CD4-positive, alpha-beta memory T cell (primary cell): ENCODE results near the gene PLA1A. TPM values are rescaled to one million over a fixed set of nuclear protein-coding genes. Genes with fewer than 3 reads are reported as not detected.

ENCODE experiments used
- CTCF ChIA-PET: fragments of 350-600 bp; sonication (Branson Sonifier 250); formaldehyde crosslinking; loops from one replicate; lab custom pipeline; 2021; ENCODE audit warnings: inconsistent platforms; ENCODE audit not compliant: partially characterized antibody; lab: Charles Lee
- POLR2A ChIA-PET: fragments of 350-600 bp; sonication (Branson Sonifier 250); formaldehyde crosslinking; loops from one replicate; lab custom pipeline; 2021; ENCODE audit not compliant: partially characterized antibody; lab: Charles Lee
- DNase-seq, 5 donors: peaks; one replicate each; pipeline versions ENCODE4 v3.0.0 to v3.0.0-alpha.2; 2020 to 2022; ENCODE audit warnings: mixed read lengths in 1 of 5
- H3K27ac ChIP-seq: one replicate; pipeline ENCODE4 v1.7.0; 2013; ENCODE audit warnings: low read depth, low read length
- H3K27me3 ChIP-seq: 2 replicates; pipeline ENCODE4 v1.7.0; 2013; ENCODE audit warnings: mild to moderate bottlenecking, low read length, moderate library complexity; ENCODE audit not compliant: insufficient read depth
- H3K36me3 ChIP-seq: 2 replicates; pipeline ENCODE4 v1.7.0; 2013; ENCODE audit warnings: mild to moderate bottlenecking, low read length, moderate library complexity; ENCODE audit not compliant: insufficient read depth
- H3K4me1 ChIP-seq: 2 replicates; pipeline ENCODE4 v1.7.0; 2013; ENCODE audit warnings: mild to moderate bottlenecking, low read length, moderate library complexity; ENCODE audit not compliant: insufficient read depth
- H3K4me3 ChIP-seq, 2 donors: one replicate each; pipeline ENCODE4 v1.7.0; 2013; ENCODE audit warnings: low read length in 2 of 2, mild to moderate bottlenecking in 1 of 2
- H3K9me3 ChIP-seq, 2 donors: one replicate each; pipeline ENCODE4 v1.7.0; 2013; ENCODE audit warnings: low read length in 2 of 2, control low read depth in 1 of 2; ENCODE audit not compliant: control insufficient read depth in 1 of 2
- H3K27ac Mint-ChIP-seq, 7 donors: one replicate each; pipeline ENCODE4 v1.8.0; 2020 to 2021; ENCODE audit warnings: mixed read lengths in 7 of 7, mild to moderate bottlenecking in 6 of 7, inconsistent platforms in 3 of 7, moderate library complexity in 3 of 7
- H3K27me3 Mint-ChIP-seq, 2 donors: one replicate each; pipeline ENCODE4 v1.8.0; 2020 to 2021; ENCODE audit warnings: mixed read lengths in 2 of 2
- H3K36me3 Mint-ChIP-seq, 2 donors: one replicate each; pipeline ENCODE4 v1.8.0; 2020 to 2021; ENCODE audit warnings: mixed read lengths in 2 of 2, inconsistent platforms in 1 of 2, mild to moderate bottlenecking in 1 of 2
- H3K4me1 Mint-ChIP-seq, 4 donors: one replicate each; pipeline ENCODE4 v1.8.0; 2020 to 2021; ENCODE audit warnings: mixed read lengths in 4 of 4, mild to moderate bottlenecking in 1 of 4
- H3K4me3 Mint-ChIP-seq, 8 donors: one replicate each; pipeline ENCODE4 v1.8.0; 2020 to 2021; ENCODE audit warnings: mixed read lengths in 8 of 8, mild to moderate bottlenecking in 7 of 8, moderate library complexity in 6 of 8, inconsistent platforms in 3 of 8
- H3K9me3 Mint-ChIP-seq, 8 donors: one replicate each; pipeline ENCODE4 v1.8.0; 2020 to 2021; ENCODE audit warnings: mixed read lengths in 8 of 8, mild to moderate bottlenecking in 5 of 8, inconsistent platforms in 3 of 8, moderate library complexity in 1 of 8
- intact Hi-C: fragments of 100-400 bp; cut with micrococcal nuclease; formaldehyde crosslinking; loops from one replicate; pipeline ENCODE4 v1.15.1; 2023
- polyA plus RNA-seq, 2 donors: library from polyadenylated mRNA; unstranded; fragments of 300-500 nt; fragmentation: Illumina TruSeq; gene quantifications; one replicate each; pipeline ENCODE4 v1.2.3, GENCODE V29; 2021
- total RNA-seq, 2 experiments: library from RNA; stranded (reverse); gene quantifications; one replicate each; pipeline ENCODE4 v1.2.3, GENCODE V29; 2021

The PLA1A gene
- total and polyA plus RNA-seq, 4 experiments from 2014 or later, result not detected

GRCh38 chr3:119663885-119664284 is 66.2 kb downstream of the PLA1A start:
- H3K36me3 ChIP-seq, result peaks cover 4% of the 10 kb centered on the region
- H3K36me3 Mint-ChIP-seq, result peaks cover 16 to 21% of the 10 kb centered on the region in 2 donors

GRCh38 chr3:119664370-119664769 is 66.7 kb downstream of the PLA1A start:
- DNase-seq, result no peak
- POLR2A ChIA-PET, result no interaction called here
- H3K27ac ChIP-seq, result no peak overlapping the region
- intact Hi-C loops, result no loop called here
- H3K4me3 Mint-ChIP-seq, result no peak overlapping the region
- H3K27ac Mint-ChIP-seq, result peak overlapping the region in 1 of 7 donors; percentile 68
- no peaks in the 10 kb centered on the region for H3K9me3 ChIP-seq
- CTCF ChIA-PET, result no interaction called here
- no peaks in the 10 kb centered on the region for H3K27me3 Mint-ChIP-seq
- H3K4me1 ChIP-seq, result no peaks in the 10 kb centered on the region
- H3K36me3 Mint-ChIP-seq, result peaks cover 21 to 23% of the 10 kb centered on the region in 2 donors
- no peak overlapping the region for H3K4me3 ChIP-seq
- no peaks in the 10 kb centered on the region for H3K9me3 Mint-ChIP-seq
- no peaks in the 10 kb centered on the region for H3K27me3 ChIP-seq
- peaks cover 0 to 2% (median 0%) of the 10 kb centered on the region in 4 donors for H3K4me1 Mint-ChIP-seq
- H3K36me3 ChIP-seq, result peaks cover 4% of the 10 kb centered on the region

More at GRCh38 chr3:119663885-119664284, 66.2 kb downstream of the PLA1A start:
- no peaks in the 10 kb centered on the region for H3K9me3 Mint-ChIP-seq
- Histone ChIP-seq H3K27ac (no peak overlapping the region), H3K4me3 (no peak overlapping the region), H3K9me3 (no peaks in the 10 kb centered on the region), H3K4me1 (no peaks in the 10 kb centered on the region), H3K27me3 (no peaks in the 10 kb centered on the region)
- no peaks in the 10 kb centered on the region for H3K27me3 Mint-ChIP-seq
- CTCF ChIA-PET, result no interaction called here
- intact Hi-C loops, result no loop called here
- POLR2A ChIA-PET, result no interaction called here
- no peak for DNase-seq
- H3K4me3 Mint-ChIP-seq, result no peak overlapping the region
- peak overlapping the region in 2 of 7 donors; percentile 6 to 68 for H3K27ac Mint-ChIP-seq
- peaks cover 0 to 1% (median 0%) of the 10 kb centered on the region in 4 donors for H3K4me1 Mint-ChIP-seq

GRCh38 chr3:119664850-119665379 is 67.2 kb downstream of the PLA1A start:
- H3K4me1 Mint-ChIP-seq, result peaks cover 0 to 3% (median under 1%) of the 10 kb centered on the region in 4 donors
- H3K4me1 ChIP-seq, result no peaks in the 10 kb centered on the region
- no peaks in the 10 kb centered on the region for H3K27me3 ChIP-seq
- peaks cover 4% of the 10 kb centered on the region for H3K36me3 ChIP-seq
- H3K27me3 Mint-ChIP-seq, result no peaks in the 10 kb centered on the region
- no peak overlapping the region for H3K4me3 ChIP-seq
- DNase-seq, result no peak
- H3K36me3 Mint-ChIP-seq, result peaks cover 20 to 22% of the 10 kb centered on the region in 2 donors
- H3K9me3 Mint-ChIP-seq, result no peaks in the 10 kb centered on the region
- no peak overlapping the region for H3K27ac ChIP-seq
- peak overlapping the region in 2 of 7 donors; percentile 36 to 68 for H3K27ac Mint-ChIP-seq
- intact Hi-C loops, result no loop called here
- no peak overlapping the region for H3K4me3 Mint-ChIP-seq
- no peaks in the 10 kb centered on the region for H3K9me3 ChIP-seq
- CTCF ChIA-PET, result no interaction called here
- POLR2A ChIA-PET, result no interaction called here

GRCh38 chr3:119665954-119666559 is 68.4 kb downstream of the PLA1A start:
- no peaks in the 10 kb centered on the region for H3K27me3 Mint-ChIP-seq

GRCh38 chr3:119669906-119670570 is 72.4 kb downstream of the PLA1A start:
- Mint-ChIP-seq H3K27me3 (no peaks in the 10 kb centered on the region), H3K27ac (peak overlapping the region in 2 of 7 donors; percentile 44 to 66), H3K4me3 (no peak overlapping the region), H3K36me3 (peaks cover 37 to 59% of the 10 kb centered on the region in 2 donors), H3K4me1 (peaks cover 5 to 25% (median 15%) of the 10 kb centered on the region in 4 donors), H3K9me3 (no peaks in the 10 kb centered on the region)
- no peak for DNase-seq
- Histone ChIP-seq H3K4me1 (peaks cover 11% of the 10 kb centered on the region), H3K27me3 (no peaks in the 10 kb centered on the region), H3K36me3 (peaks cover 36% of the 10 kb centered on the region), H3K9me3 (no peaks in the 10 kb centered on the region), H3K27ac (no peak overlapping the region), H3K4me3 (no peak overlapping the region)
- intact Hi-C loops, result loop anchor here (10.0 kb wide), 2 partner anchors 435 to 675 kb away; partner anchors contain the start of gene LRRC58
- ChIA-PET POLR2A (no interaction called here), CTCF (no interaction called here)

More at GRCh38 chr3:119665954-119666559, 68.4 kb downstream of the PLA1A start:
- Histone ChIP-seq H3K27ac (no peak overlapping the region), H3K4me3 (no peak overlapping the region), H3K9me3 (no peaks in the 10 kb centered on the region), H3K36me3 (peaks cover 10% of the 10 kb centered on the region), H3K27me3 (no peaks in the 10 kb centered on the region), H3K4me1 (no peaks in the 10 kb centered on the region)
- POLR2A ChIA-PET, result no interaction called here
- Mint-ChIP-seq H3K4me3 (no peak overlapping the region), H3K36me3 (peaks cover 19 to 32% of the 10 kb centered on the region in 2 donors), H3K27ac (no peak overlapping the region), H3K9me3 (no peaks in the 10 kb centered on the region), H3K4me1 (peaks cover 0 to 11% (median 3%) of the 10 kb centered on the region in 4 donors)
- CTCF ChIA-PET, result no interaction called here
- DNase-seq, result no peak
- intact Hi-C loops, result no loop called here

- Mint-ChIP-seq H3K4me3 (peak overlapping the region in 2 of 8 donors; percentile 18 to 66), H3K27me3 (no peaks in the 10 kb centered on the region), H3K36me3 (peaks cover 31 to 60% of the 10 kb centered on the region in 2 donors), H3K4me1 (peaks cover 27 to 50% (median 37%) of the 10 kb centered on the region in 4 donors), H3K9me3 (no peaks in the 10 kb centered on the region), H3K27ac (peak overlapping the region in 5 of 7 donors; percentile 8 to 66 (median 47))
- no peak for DNase-seq
- Histone ChIP-seq H3K27ac (no peak overlapping the region), H3K27me3 (no peaks in the 10 kb centered on the region), H3K4me3 (no peak overlapping the region), H3K36me3 (peaks cover 38% of the 10 kb centered on the region), H3K4me1 (peaks cover 32% of the 10 kb centered on the region), H3K9me3 (no peaks in the 10 kb centered on the region)
- intact Hi-C loops, result loop anchor here (10.0 kb wide), 2 partner anchors 438 to 672 kb away; partner anchors contain the start of gene LRRC58
- CTCF ChIA-PET, result interaction anchor here (0.9 to 1.5 kb wide), 3 partner anchors 8 to 18 kb away, joined by 3 to 4 read pairs (median 4); no protein-coding TSS in a partner anchor
- POLR2A ChIA-PET, result no interaction called here
These were observed 75.1 kb downstream of the PLA1A start for GRCh38 chr3:119672776-119673175.

- no peak overlapping the region for H3K27ac ChIP-seq
- no peak overlapping the region for H3K4me3 ChIP-seq
- no peaks in the 10 kb centered on the region for H3K9me3 ChIP-seq
- intact Hi-C loops, result loop anchor here (10.0 kb wide), 2 partner anchors 439 to 671 kb away; partner anchors contain the start of gene LRRC58
- peaks cover 34% of the 10 kb centered on the region for H3K4me1 ChIP-seq
- no peaks in the 10 kb centered on the region for H3K27me3 ChIP-seq
- H3K36me3 ChIP-seq, result peaks cover 34% of the 10 kb centered on the region
- H3K9me3 Mint-ChIP-seq, result no peaks in the 10 kb centered on the region
- DNase-seq, result no peak
- ChIA-PET POLR2A (no interaction called here), CTCF (no interaction called here)
- no peak overlapping the region for H3K4me3 Mint-ChIP-seq
- H3K27ac Mint-ChIP-seq, result no peak overlapping the region
- H3K27me3 Mint-ChIP-seq, result no peaks in the 10 kb centered on the region
- peaks cover 27 to 58% of the 10 kb centered on the region in 2 donors for H3K36me3 Mint-ChIP-seq
- peaks cover 27 to 51% (median 38%) of the 10 kb centered on the region in 4 donors for H3K4me1 Mint-ChIP-seq
These were observed 76.2 kb downstream of the PLA1A start for GRCh38 chr3:119673875-119674274.
